ENCODE measurements around the gene APLF. TPM values are rescaled to one million over a fixed set of nuclear protein-coding genes. Genes with fewer than 3 reads are reported as not detected.

Gene APLF
- total and polyA plus RNA-seq, 10 of the 15 experiments (the other 5 are each of a cell fraction or from before 2014, with no cell fraction given) = 0.66 to 2.8 (median 1.8) TPM

DNA sequence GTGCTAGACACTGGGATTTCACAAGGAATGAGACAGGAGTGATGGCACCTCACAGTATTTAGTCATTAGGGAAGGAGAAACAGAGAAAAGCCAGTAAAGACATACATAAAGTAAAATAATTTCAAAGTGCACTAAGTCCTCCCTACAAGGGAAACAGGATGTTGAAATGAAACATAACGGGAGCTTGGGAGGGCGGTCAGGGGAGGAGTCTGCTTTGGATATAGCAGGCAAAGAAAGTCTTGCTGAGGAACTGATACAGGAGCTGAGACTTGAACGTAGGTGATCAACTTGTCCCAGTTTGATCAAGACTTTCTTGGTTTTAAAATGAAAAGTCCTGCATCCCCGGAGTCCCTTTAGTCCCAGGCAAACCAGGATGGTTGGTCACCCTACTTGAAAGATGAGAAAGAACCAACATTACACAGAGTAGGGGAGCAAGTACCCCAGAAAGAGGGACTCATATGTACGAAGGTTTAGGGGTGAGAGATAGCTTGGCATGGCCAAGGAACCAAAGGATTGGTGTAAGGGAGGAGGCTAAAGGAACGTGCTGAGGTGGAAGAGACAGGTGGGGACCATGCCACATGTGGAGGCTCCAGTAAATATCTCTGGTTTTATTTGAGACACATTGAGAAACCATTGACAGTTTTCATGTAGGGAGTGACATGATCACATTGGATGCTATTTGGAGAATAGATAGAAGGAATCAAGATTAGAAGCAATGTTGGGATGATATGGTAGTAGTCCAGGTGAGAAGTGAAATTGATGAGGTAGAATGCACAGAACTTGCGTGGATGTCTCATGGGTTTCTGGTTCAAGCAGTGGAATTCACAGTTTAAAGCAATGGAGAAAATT lies 28.7 kb upstream of the APLF start (continued):
- TF ChIP-seq, protein P1, sequence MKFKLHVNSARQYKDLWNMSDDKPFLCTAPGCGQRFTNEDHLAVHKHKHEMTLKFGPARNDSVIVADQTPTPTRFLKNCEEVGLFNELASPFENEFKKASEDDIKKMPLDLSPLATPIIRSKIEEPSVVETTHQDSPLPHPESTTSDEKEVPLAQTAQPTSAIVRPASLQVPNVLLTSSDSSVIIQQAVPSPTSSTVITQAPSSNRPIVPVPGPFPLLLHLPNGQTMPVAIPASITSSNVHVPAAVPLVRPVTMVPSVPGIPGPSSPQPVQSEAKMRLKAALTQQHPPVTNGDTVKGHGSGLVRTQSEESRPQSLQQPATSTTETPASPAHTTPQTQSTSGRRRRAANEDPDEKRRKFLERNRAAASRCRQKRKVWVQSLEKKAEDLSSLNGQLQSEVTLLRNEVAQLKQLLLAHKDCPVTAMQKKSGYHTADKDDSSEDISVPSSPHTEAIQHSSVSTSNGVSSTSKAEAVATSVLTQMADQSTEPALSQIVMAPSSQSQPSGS (IDR thresholded peaks at IDR 0.05; ENCODE audit: low read length) = peak; percentile 62; the same call in 1 of the 2 replicates
- peak; percentile 65; the same call in 1 of the 2 replicates for TF ChIP-seq EED (IDR thresholded peaks at IDR 0.05; ENCODE audit: low read depth)
- TF ChIP-seq ATF7 (IDR thresholded peaks at IDR 0.05; ENCODE audit: low read depth) = no peak
- TF ChIP-seq CHD4 (IDR thresholded peaks at IDR 0.05) = no peak
- peak; percentile 99 for TF ChIP-seq SMAD5 (IDR thresholded peaks at IDR 0.05; ENCODE audit: low read depth)
- peak; percentile 86; the same call in 1 of the 2 replicates for TF ChIP-seq POLR2AphosphoS2 (IDR thresholded peaks at IDR 0.05; ENCODE audit: low read depth, low read length)
- TF ChIP-seq LARP7 (IDR thresholded peaks at IDR 0.05) = no peak
- TF ChIP-seq, protein P2, sequence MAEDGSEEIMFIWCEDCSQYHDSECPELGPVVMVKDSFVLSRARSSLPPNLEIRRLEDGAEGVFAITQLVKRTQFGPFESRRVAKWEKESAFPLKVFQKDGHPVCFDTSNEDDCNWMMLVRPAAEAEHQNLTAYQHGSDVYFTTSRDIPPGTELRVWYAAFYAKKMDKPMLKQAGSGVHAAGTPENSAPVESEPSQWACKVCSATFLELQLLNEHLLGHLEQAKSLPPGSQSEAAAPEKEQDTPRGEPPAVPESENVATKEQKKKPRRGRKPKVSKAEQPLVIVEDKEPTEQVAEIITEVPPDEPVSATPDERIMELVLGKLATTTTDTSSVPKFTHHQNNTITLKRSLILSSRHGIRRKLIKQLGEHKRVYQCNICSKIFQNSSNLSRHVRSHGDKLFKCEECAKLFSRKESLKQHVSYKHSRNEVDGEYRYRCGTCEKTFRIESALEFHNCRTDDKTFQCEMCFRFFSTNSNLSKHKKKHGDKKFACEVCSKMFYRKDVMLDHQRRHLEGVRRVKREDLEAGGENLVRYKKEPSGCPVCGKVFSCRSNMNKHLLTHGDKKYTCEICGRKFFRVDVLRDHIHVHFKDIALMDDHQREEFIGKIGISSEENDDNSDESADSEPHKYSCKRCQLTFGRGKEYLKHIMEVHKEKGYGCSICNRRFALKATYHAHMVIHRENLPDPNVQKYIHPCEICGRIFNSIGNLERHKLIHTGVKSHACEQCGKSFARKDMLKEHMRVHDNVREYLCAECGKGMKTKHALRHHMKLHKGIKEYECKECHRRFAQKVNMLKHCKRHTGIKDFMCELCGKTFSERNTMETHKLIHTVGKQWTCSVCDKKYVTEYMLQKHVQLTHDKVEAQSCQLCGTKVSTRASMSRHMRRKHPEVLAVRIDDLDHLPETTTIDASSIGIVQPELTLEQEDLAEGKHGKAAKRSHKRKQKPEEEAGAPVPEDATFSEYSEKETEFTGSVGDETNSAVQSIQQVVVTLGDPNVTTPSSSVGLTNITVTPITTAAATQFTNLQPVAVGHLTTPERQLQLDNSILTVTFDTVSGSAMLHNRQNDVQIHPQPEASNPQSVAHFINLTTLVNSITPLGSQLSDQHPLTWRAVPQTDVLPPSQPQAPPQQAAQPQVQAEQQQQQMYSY (CRISPR knock-in tag; IDR thresholded peaks at IDR 0.05) = peak; percentile 99
- 0 out of 4 replicates have a peak, but pooled peaks of 1 of the 2 experiments have one; percentile 31 for TF ChIP-seq ETV6 (conservative IDR thresholded peaks at IDR 0.05 in 1 of 2, IDR thresholded peaks at IDR 0.05 in 1 of 2; ENCODE audit: borderline replicate concordance in 1 of 2, low read depth in 1 of 2)
- TF ChIP-seq PBX3 (IDR thresholded peaks at IDR 0.05; ENCODE audit: insufficient replicate concordance, low read depth, low read length) = peak; percentile 76
- TF ChIP-seq ZNF592 (IDR thresholded peaks at IDR 0.05) = no peak
- TF ChIP-seq CBFB (IDR thresholded peaks at IDR 0.05; ENCODE audit: low read depth) = peak; percentile 98
- TF ChIP-seq HDGF (IDR thresholded peaks at IDR 0.05) = 0 out of 2 replicates have a peak, but pooled peaks have one; percentile 30
- 0 out of 2 replicates have a peak, but pooled peaks have one; percentile 17 for TF ChIP-seq PAX5 (IDR thresholded peaks at IDR 0.05; ENCODE audit: borderline replicate concordance, low read depth, low read length)
- TF ChIP-seq TARDBP (IDR thresholded peaks at IDR 0.05; ENCODE audit: borderline replicate concordance) = peak; percentile 87
- TF ChIP-seq ZBED1 (IDR thresholded peaks at IDR 0.05; ENCODE audit: borderline replicate concordance) = peak; percentile 100
- TF ChIP-seq JUNB (IDR thresholded peaks at IDR 0.05) = peak; percentile 22; the same call in 1 of the 2 replicates
- no peak for TF ChIP-seq HDAC2 (IDR thresholded peaks at IDR 0.05)
- TF ChIP-seq TCF7 (IDR thresholded peaks at IDR 0.05; ENCODE audit: borderline replicate concordance) = peak; percentile 37; the same call in 1 of the 2 replicates
- TF ChIP-seq BCL11A (IDR thresholded peaks at IDR 0.05; ENCODE audit: low read depth, low read length) = peak; percentile 62; the same call in 1 of the 2 replicates

Measured in GM12878 (cell line).